ENCODE data around the gene SORBS2. TPM values are rescaled to one million over a fixed set of nuclear protein-coding genes. Genes with fewer than 3 reads are reported as not detected.

Gene SORBS2
- total RNA-seq, 1 donor from 2014 or later, result 33.6 TPM

DNA sequence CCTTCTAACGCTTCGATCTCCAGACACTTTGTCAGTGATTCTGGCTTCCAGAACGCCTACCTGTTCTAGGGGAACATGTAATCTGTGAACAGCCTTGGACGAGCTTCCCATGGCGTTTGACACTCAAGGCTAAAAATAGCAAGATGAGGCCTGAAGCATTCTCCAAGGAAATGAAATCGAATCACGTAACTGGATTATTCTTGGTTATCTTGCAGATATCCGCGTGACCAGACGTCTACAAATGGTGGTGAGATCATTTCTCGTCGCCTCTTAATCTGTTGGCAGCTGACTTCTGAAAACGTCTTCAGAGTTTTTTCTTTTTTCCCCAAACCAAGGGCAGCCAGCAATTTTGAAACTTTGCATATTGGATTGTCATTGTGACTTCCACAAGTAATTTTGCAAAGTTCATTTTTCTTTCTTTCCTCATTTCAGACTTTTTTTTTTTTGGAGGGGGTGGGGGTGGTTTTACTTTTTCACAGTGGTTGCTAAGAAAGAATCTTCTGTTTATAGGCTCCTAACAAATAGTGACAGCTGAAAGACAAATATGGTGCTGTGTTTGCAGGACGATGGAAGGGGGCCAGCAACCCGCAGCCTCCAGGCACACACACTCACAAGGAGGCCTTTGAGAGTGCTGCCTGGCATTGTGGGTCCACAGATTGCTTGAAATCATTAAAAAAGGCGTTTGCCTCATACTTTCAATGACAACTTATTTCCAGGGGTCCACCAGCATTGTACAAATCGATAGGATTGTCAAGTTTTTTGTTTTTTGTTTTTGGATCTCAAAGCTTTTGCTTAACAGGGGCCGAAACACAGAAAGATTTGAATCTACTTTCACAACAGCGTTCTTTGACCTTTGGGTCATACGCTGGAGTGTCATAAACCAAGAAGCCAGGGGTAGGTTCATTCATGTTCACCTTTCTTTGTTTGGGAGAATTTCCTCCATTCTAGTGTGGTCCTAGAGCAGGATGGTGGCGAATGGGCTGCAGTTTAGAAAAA is 244.3 kb downstream of the SORBS2 start:
- no peaks in the 10 kb centered on the region for H3K36me3 Mint-ChIP-seq (ENCODE audit: unreplicated experiment)
- peaks cover 26% of the 10 kb centered on the region for H3K4me1 Mint-ChIP-seq (ENCODE audit: unreplicated experiment)
- H3K27ac Mint-ChIP-seq (ENCODE audit: unreplicated experiment), result peak overlapping the region; percentile 94
- H3K4me3 Mint-ChIP-seq (ENCODE audit: unreplicated experiment), result peak overlapping the region; percentile 2
- no peak for TF ChIP-seq CTCF (IDR thresholded peaks at IDR 0.05)
- H3K27me3 Mint-ChIP-seq (ENCODE audit: unreplicated experiment), result no peaks in the 10 kb centered on the region
- H3K9me3 Mint-ChIP-seq (ENCODE audit: unreplicated experiment), result no peaks in the 10 kb centered on the region
- DNase-seq (ENCODE audit: extremely low spot score, unreplicated experiment), result no peak

- DNase-seq (ENCODE audit: extremely low spot score, unreplicated experiment), result no peak
- no peak overlapping the region for H3K4me3 Mint-ChIP-seq (ENCODE audit: unreplicated experiment)
- no peaks in the 10 kb centered on the region for H3K27me3 Mint-ChIP-seq (ENCODE audit: unreplicated experiment)
- H3K4me1 Mint-ChIP-seq (ENCODE audit: unreplicated experiment), result peaks cover 26% of the 10 kb centered on the region
- H3K36me3 Mint-ChIP-seq (ENCODE audit: unreplicated experiment), result no peaks in the 10 kb centered on the region
- H3K27ac Mint-ChIP-seq (ENCODE audit: unreplicated experiment), result peak overlapping the region; percentile 94
- TF ChIP-seq CTCF (IDR thresholded peaks at IDR 0.05), result no peak
- H3K9me3 Mint-ChIP-seq (ENCODE audit: unreplicated experiment), result no peaks in the 10 kb centered on the region
Measured at GRCh38 chr4:185566972-185567371, 245.0 kb downstream of the SORBS2 start.

GRCh38 chr4:185566425-185566824 is 245.6 kb downstream of the SORBS2 start:
- Mint-ChIP-seq H3K4me3 (ENCODE audit: unreplicated experiment) (no peak overlapping the region), H3K9me3 (ENCODE audit: unreplicated experiment) (no peaks in the 10 kb centered on the region), H3K36me3 (ENCODE audit: unreplicated experiment) (no peaks in the 10 kb centered on the region), H3K4me1 (ENCODE audit: unreplicated experiment) (peaks cover 26% of the 10 kb centered on the region), H3K27ac (ENCODE audit: unreplicated experiment) (peak overlapping the region; percentile 94), H3K27me3 (ENCODE audit: unreplicated experiment) (no peaks in the 10 kb centered on the region)
- no peak for DNase-seq (ENCODE audit: extremely low spot score, unreplicated experiment)
- no peak for TF ChIP-seq CTCF (IDR thresholded peaks at IDR 0.05)

- peaks cover 26% of the 10 kb centered on the region for H3K4me1 Mint-ChIP-seq (ENCODE audit: unreplicated experiment)
- H3K27ac Mint-ChIP-seq (ENCODE audit: unreplicated experiment), result peak overlapping the region; percentile 94
- H3K36me3 Mint-ChIP-seq (ENCODE audit: unreplicated experiment), result no peaks in the 10 kb centered on the region
- no peak overlapping the region for H3K4me3 Mint-ChIP-seq (ENCODE audit: unreplicated experiment)
- no peaks in the 10 kb centered on the region for H3K27me3 Mint-ChIP-seq (ENCODE audit: unreplicated experiment)
- DNase-seq (ENCODE audit: extremely low spot score, unreplicated experiment), result no peak
- TF ChIP-seq CTCF (IDR thresholded peaks at IDR 0.05), result no peak
- H3K9me3 Mint-ChIP-seq (ENCODE audit: unreplicated experiment), result no peaks in the 10 kb centered on the region
Measured at GRCh38 chr4:185565696-185566095, 246.3 kb downstream of the SORBS2 start.

DNA sequence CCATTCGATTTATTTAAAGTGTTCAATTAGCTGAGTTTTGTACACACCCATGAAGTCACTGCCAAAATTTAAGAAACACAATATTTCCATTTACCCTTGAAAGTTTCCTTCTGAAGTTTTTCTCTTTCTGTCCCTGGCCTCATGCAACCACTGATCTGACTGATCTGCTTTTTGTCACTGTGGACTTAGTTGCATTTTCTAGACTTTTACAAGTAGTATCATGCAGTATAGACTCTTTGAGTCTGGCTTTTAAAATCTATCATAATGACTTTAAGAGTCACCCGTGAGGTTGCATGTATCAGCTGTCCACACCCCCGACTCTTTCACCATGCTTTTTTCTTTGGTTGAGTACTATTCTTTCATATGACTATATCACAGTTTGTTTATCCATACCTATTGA is 247.6 kb downstream of the SORBS2 start:
- Mint-ChIP-seq H3K36me3 (ENCODE audit: unreplicated experiment) (no peaks in the 10 kb centered on the region), H3K9me3 (ENCODE audit: unreplicated experiment) (no peaks in the 10 kb centered on the region), H3K4me3 (ENCODE audit: unreplicated experiment) (no peak overlapping the region), H3K27ac (ENCODE audit: unreplicated experiment) (no peak overlapping the region), H3K27me3 (ENCODE audit: unreplicated experiment) (no peaks in the 10 kb centered on the region), H3K4me1 (ENCODE audit: unreplicated experiment) (peaks cover 35% of the 10 kb centered on the region)
- TF ChIP-seq CTCF (IDR thresholded peaks at IDR 0.05), result no peak
- no peak for DNase-seq (ENCODE audit: extremely low spot score, unreplicated experiment)

Data from osteocyte (in vitro differentiated cells).